HEK293 (cell line): ENCODE measurements around the gene ANKRD39.

Source experiments
- EGR2 ChIP-seq: fragments of 450-650 bp; formaldehyde crosslinking; IDR thresholded peaks from 2 replicates; pipeline ENCODE4 v1.5.1; 2016; ENCODE audit warnings: low read depth, missing biosample characterization, missing genetic modification characterization
- GLIS1 ChIP-seq: fragments of 450-650 bp; formaldehyde crosslinking; IDR thresholded peaks from 2 replicates; pipeline ENCODE4 v1.5.1; 2016; ENCODE audit warnings: missing biosample characterization, missing genetic modification characterization
- HIC1 ChIP-seq: fragments of 450-650 bp; formaldehyde crosslinking; IDR thresholded peaks from 2 replicates; pipeline ENCODE4 v1.5.1; 2016; ENCODE audit warnings: missing biosample characterization, missing genetic modification characterization
- HOXC10 ChIP-seq: sonication (generic); formaldehyde crosslinking; IDR thresholded peaks from 2 replicates; pipeline ENCODE4 v1.8.1; 2023; ENCODE audit warnings: mild to moderate bottlenecking, missing genetic modification reagents
- KLF9 ChIP-seq: fragments of 450-650 bp; formaldehyde crosslinking; IDR thresholded peaks from 2 replicates; pipeline ENCODE4 v1.5.1; 2016; ENCODE audit warnings: missing biosample characterization, missing genetic modification characterization, low read depth
- PATZ1 ChIP-seq: fragments of 450-650 bp; formaldehyde crosslinking; IDR thresholded peaks from 2 replicates; pipeline ENCODE4 v1.5.1; 2016; ENCODE audit warnings: missing biosample characterization, missing genetic modification characterization
- PRDM10 ChIP-seq: fragments of 450-650 bp; formaldehyde crosslinking; IDR thresholded peaks from 2 replicates; pipeline ENCODE4 v1.5.1; 2016; ENCODE audit warnings: missing biosample characterization, missing genetic modification characterization
- SALL2 ChIP-seq: fragments of 450-650 bp; formaldehyde crosslinking; IDR thresholded peaks from 2 replicates; pipeline ENCODE4 v1.5.0; 2017; ENCODE audit warnings: missing biosample characterization, mild to moderate bottlenecking, missing genetic modification characterization, borderline replicate concordance
- SCRT2 ChIP-seq: fragments of 450-650 bp; formaldehyde crosslinking; IDR thresholded peaks from 2 replicates; pipeline ENCODE4 v1.5.1; 2016; ENCODE audit warnings: missing biosample characterization, missing genetic modification characterization
- YY1 ChIP-seq: fragments of 450-650 bp; formaldehyde crosslinking; IDR thresholded peaks from 2 replicates; pipeline ENCODE4 v1.5.1; 2018; ENCODE audit warnings: missing biosample characterization, missing genetic modification characterization
- YY2 ChIP-seq: fragments of 450-650 bp; formaldehyde crosslinking; IDR thresholded peaks from 2 replicates; pipeline ENCODE4 v1.5.1; 2016; ENCODE audit warnings: missing biosample characterization, missing genetic modification characterization
- ZBTB26 ChIP-seq: fragments of 450-650 bp; formaldehyde crosslinking; optimal IDR thresholded peaks from 2 replicates; pipeline ENCODE3; 2016; ENCODE audit warnings: missing biosample characterization, mild to moderate bottlenecking, missing genetic modification characterization
- ZNF155 ChIP-seq: fragments of 450-650 bp; formaldehyde crosslinking; IDR thresholded peaks from 2 replicates; pipeline ENCODE4 v1.5.1; 2016; ENCODE audit warnings: missing biosample characterization, missing genetic modification characterization
- ZNF184 ChIP-seq: fragments of 450-650 bp; IDR thresholded peaks from 2 replicates; pipeline ENCODE4 v1.5.1; 2018; ENCODE audit warnings: missing biosample characterization, mild to moderate bottlenecking, missing genetic modification characterization
- ZNF341 ChIP-seq: fragments of 450-650 bp; formaldehyde crosslinking; IDR thresholded peaks from 2 replicates; pipeline ENCODE4; 2016; ENCODE audit warnings: low read depth, missing biosample characterization, missing genetic modification characterization
- ZNF394 ChIP-seq: fragments of 450-650 bp; formaldehyde crosslinking; IDR thresholded peaks from 2 replicates; pipeline ENCODE4 v1.5.1; 2016; ENCODE audit warnings: missing biosample characterization, missing genetic modification characterization, mild to moderate bottlenecking, moderate library complexity, borderline replicate concordance
- ZNF518A ChIP-seq: fragments of 450-650 bp; formaldehyde crosslinking; conservative IDR thresholded peaks from 2 replicates; pipeline ENCODE4 v1.5.1; 2016; ENCODE audit warnings: low read depth, missing biosample characterization, missing genetic modification characterization
- ZNF561 ChIP-seq: fragments of 450-650 bp; IDR thresholded peaks from 2 replicates; pipeline ENCODE4 v1.5.1; 2018; ENCODE audit warnings: missing biosample characterization, missing genetic modification characterization, borderline replicate concordance
- ZNF660 ChIP-seq: fragments of 450-650 bp; IDR thresholded peaks from 2 replicates; pipeline ENCODE4 v1.5.1; 2018; ENCODE audit warnings: missing biosample characterization, mild to moderate bottlenecking, missing genetic modification characterization
- ZNF692 ChIP-seq: fragments of 450-650 bp; formaldehyde crosslinking; IDR thresholded peaks from 2 replicates; pipeline ENCODE4 v1.5.1; 2016; ENCODE audit warnings: missing biosample characterization, missing genetic modification characterization
- ZSCAN30 ChIP-seq: fragments of 450-650 bp; IDR thresholded peaks from 2 replicates; pipeline ENCODE4 v1.5.1; 2018; ENCODE audit warnings: missing biosample characterization, mild to moderate bottlenecking, missing genetic modification characterization, moderate library complexity

ANKRD39 gene

GRCh38 chr2:96816127-96816835, 41.5 kb downstream of the ANKRD39 start, which contains the start of gene CNNM3 (continued):
- TF ChIP-seq HOXC10 (CRISPR knock-in tag) = peak; percentile 74; the same call in 1 of the 2 replicates
- TF ChIP-seq PATZ1 (tag by site-specific recombination) = peak; percentile 74
- peak; percentile 31; the same call in 1 of the 2 replicates for TF ChIP-seq ZNF341 (tag by site-specific recombination)
- TF ChIP-seq ZNF394 = no peak
- peak; percentile 42; the same call in 1 of the 2 replicates for TF ChIP-seq ZSCAN30 (tag by site-specific recombination)
- TF ChIP-seq SCRT2 (tag by site-specific recombination) = peak; percentile 77
- no peak for TF ChIP-seq SALL2 (tag by site-specific recombination)
- TF ChIP-seq ZBTB26 (tag by site-specific recombination) = peak; percentile 73
- TF ChIP-seq YY1 (tag by site-specific recombination) = peak; percentile 65
- no peak for TF ChIP-seq ZNF184
- peak; percentile 73; the same call in 1 of the 2 replicates for TF ChIP-seq HIC1
- TF ChIP-seq ZNF518A = no peak
- peak; percentile 56 for TF ChIP-seq EGR2
- TF ChIP-seq ZNF692 (tag by site-specific recombination) = peak; percentile 43; the same call in 1 of the 2 replicates
- peak; percentile 92 for TF ChIP-seq PRDM10 (tag by site-specific recombination)
- TF ChIP-seq KLF9 (tag by site-specific recombination) = peak; percentile 67
- TF ChIP-seq YY2 = peak; percentile 77
- peak; percentile 81 for TF ChIP-seq ZNF660 (tag by site-specific recombination)
- TF ChIP-seq ZNF155 (tag by site-specific recombination) = no peak
- peak; percentile 67 for TF ChIP-seq GLIS1
- TF ChIP-seq ZNF561 = peak; percentile 55; the same call in 1 of the 2 replicates
